Stimulated activated CD8-positive, alpha-beta memory T cell treated with anti-CD3 and anti-CD28 coated beads, Interleukin-15, amount 100 ng/mL, for 4 hours (primary cell): ENCODE measurements around the gene NTN3.

ENCODE experiments used
- DNase-seq, 2 donors: peaks; one replicate each; pipeline ENCODE4 v3.0.0-alpha.2; 2020; ENCODE audit warnings: low read depth in 2 of 2

Gene NTN3

GRCh38 chr16:2466667-2467527 lies 4.2 kb upstream of the NTN3 start:
- no peak for DNase-seq

- no peak for DNase-seq
These were observed 3.4 kb upstream of the NTN3 start for GRCh38 chr16:2467528-2468232.

- DNase-seq = no peak
These were observed 2.8 kb upstream of the NTN3 start for GRCh38 chr16:2468233-2468724.

DNA sequence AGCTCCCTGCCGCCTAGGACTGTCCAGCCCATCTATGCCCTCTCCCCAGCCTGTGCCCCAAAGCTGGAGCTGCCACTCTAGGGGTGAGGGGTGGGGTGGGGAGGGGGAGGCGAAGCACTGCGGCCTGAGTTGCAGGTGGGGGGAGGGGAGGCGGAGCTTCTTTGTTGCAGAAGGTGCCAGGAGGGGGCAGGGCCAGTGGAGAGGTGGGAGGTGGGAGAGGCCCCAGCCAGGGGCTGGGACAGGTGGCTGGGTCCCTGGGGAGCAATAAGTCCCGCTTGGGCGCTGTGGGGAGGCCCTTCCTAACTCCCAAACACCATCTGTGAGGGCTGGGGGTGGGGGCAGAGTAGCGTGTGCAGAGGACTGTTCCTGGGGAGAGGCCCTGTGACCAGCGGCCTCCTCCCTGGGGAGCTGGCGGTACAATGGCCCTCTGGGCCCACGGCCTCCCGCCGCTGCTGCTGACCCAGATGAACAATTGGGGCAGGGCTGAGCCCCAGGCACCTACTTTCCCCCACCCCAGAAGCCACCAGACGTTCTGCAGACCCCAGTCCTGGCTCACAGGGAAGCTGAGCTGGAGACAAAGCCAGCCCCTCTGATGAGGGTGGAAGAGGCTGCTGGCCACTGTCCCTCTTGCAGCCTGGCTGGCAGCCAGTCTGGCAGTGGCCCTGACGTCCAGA lies 2.2 kb upstream of the NTN3 start:
- no peak for DNase-seq

- DNase-seq = no peak
These were observed 1.5 kb upstream of the NTN3 start for GRCh38 chr16:2469399-2470233.

GRCh38 chr16:2470234-2470601 lies 879 bp upstream of the NTN3 start:
- DNase-seq = no peak

DNA sequence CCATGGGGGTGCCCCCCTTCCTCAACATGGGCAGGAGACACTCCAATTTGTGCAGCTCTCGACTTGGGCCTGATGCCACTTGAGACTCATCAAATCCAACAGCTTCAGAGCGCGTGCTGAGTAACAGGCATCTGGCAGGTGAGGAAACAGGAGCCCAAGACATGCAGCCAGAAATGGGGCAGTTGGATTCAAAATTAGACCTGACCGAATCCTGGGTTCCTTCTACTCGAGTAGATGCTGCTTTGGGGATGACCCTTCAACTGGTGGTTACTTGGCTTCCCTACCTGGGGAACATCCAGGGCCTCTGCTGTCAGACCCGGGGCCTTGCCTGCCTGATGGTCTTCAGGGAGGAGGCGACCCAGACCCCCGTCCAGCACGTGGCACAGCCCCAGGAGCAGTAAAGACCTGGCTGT lies 488 bp upstream of the NTN3 start:
- DNase-seq = no peak

DNA sequence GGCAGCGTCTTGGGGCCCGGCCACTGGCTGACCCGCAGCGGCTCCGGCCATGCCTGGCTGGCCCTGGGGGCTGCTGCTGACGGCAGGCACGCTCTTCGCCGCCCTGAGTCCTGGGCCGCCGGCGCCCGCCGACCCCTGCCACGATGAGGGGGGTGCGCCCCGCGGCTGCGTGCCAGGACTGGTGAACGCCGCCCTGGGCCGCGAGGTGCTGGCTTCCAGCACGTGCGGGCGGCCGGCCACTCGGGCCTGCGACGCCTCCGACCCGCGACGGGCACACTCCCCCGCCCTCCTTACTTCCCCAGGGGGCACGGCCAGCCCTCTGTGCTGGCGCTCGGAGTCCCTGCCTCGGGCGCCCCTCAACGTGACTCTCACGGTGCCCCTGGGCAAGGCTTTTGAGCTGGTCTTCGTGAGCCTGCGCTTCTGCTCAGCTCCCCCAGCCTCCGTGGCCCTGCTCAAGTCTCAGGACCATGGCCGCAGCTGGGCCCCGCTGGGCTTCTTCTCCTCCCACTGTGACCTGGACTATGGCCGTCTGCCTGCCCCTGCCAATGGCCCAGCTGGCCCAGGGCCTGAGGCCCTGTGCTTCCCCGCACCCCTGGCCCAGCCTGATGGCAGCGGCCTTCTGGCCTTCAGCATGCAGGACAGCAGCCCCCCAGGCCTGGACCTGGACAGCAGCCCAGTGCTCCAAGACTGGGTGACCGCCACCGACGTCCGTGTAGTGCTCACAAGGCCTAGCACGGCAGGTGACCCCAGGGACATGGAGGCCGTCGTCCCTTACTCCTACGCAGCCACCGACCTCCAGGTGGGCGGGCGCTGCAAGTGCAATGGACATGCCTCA lies 773 bp downstream of the NTN3 start:
- no peak for DNase-seq

DNA sequence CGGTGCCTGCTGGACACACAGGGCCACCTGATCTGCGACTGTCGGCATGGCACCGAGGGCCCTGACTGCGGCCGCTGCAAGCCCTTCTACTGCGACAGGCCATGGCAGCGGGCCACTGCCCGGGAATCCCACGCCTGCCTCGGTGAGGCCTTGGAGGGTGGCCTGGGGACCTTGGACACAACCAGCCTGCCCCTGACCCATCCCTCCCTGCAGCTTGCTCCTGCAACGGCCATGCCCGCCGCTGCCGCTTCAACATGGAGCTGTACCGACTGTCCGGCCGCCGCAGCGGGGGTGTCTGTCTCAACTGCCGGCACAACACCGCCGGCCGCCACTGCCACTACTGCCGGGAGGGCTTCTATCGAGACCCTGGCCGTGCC lies 1.4 kb downstream of the NTN3 start:
- no peak for DNase-seq

GRCh38 chr16:2472885-2473445 lies 1.9 kb downstream of the NTN3 start:
- DNase-seq = no peak

GRCh38 chr16:2473446-2473926 lies 2.4 kb downstream of the NTN3 start:
- no peak for DNase-seq

GRCh38 chr16:2473999-2474876 lies 3.1 kb downstream of the NTN3 start:
- peak in 1 of 2 donors; percentile 44 for DNase-seq

DNA sequence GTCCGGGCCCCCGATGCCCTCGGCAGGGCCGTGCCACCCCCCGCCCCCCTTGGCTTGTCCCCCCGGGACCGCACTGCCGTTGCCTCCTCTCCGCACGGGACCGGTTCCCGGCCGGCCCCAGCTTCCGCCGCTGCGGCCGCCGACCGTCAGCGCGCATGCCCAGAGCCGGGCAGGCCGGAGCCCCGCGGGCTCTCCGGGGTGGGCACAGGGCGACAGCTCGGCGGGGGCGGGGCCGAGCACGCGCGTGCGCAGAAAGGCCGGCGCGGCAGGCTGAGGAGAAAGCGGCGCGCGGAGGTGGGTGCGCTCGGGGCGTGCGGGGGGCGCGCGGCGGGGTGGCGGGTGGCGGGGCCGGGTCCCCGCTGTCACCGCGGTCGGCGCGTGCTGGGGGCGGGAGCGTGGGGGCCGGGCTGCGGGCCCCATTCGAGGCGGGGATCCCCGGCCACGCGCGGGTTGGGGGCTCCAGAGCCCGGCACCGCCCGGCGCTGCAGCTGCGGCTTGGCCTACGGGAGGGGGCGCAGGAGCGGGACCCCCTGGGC lies 3.8 kb downstream of the NTN3 start, which contains the start of gene TBC1D24:
Gene TBC1D24 (plus strand): TSS at position 251 of the 536 bp plus-strand sequence. CDS start 21,022 bp downstream, outside the sequence.
- peak; percentile 61 to 73 for DNase-seq

GRCh38 chr16:2475413-2476344 lies 4.6 kb downstream of the NTN3 start:
- peak in 1 of 2 donors; percentile 36 for DNase-seq

DNA sequence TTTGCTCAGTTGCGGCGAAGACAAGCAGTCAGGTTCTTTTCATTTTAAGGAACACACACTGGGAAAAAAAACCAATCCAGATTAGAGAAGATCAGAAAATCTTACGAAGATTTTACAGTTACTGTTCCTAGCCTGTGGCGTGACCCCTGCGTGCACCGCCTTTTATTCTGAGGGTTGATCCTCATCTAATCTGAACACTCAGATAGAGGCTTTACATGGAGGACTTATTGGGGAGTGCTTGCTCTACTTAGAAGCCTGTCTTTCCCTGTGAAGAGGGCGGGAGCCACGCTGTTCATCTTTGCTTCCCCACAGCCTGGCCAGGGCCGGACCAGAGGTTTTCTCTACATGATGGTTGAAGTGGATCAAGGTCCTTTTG lies 5.2 kb downstream of the NTN3 start:
- no peak for DNase-seq

- no peak for DNase-seq
These were observed 5.6 kb downstream of the NTN3 start for GRCh38 chr16:2476741-2477140.

GRCh38 chr16:2477327-2477726 lies 6.2 kb downstream of the NTN3 start:
- no peak for DNase-seq

- DNase-seq = no peak
These were observed 7.2 kb downstream of the NTN3 start for GRCh38 chr16:2478279-2478678.
